AG04450 (cell line): ENCODE measurements around the gene IGFN1. TPM values are rescaled to one million over a fixed set of nuclear protein-coding genes. Genes with fewer than 3 reads are reported as not detected.

ENCODE experiments used
- CTCF ChIA-PET: fragments of 300-600, 350-600 bp; formaldehyde crosslinking; extraction: SDS; loops from one replicate; lab custom pipeline; 2022; ENCODE audit warnings: antibody characterized with exemption, inconsistent platforms; lab: Charles Lee
- POLR2A ChIA-PET: fragments of 350-600 bp; formaldehyde crosslinking; extraction: SDS; loops from one replicate; lab custom pipeline; 2021; ENCODE audit warnings: antibody characterized with exemption, inconsistent platforms; lab: Yijun Ruan, JAX
- DNase-seq: peaks from one replicate; pipeline ENCODE4 v3.0.0-alpha.2; 2011; ENCODE audit warnings: low read depth, low spot score
- H3K27ac ChIP-seq: one replicate; pipeline ENCODE4 v1.5.1; 2012; ENCODE audit warnings: low read depth, low read length, control low read depth
- H3K27me3 ChIP-seq: one replicate; pipeline ENCODE4 v1.6.0; 2012; ENCODE audit warnings: low read length; ENCODE audit not compliant: control insufficient read depth, insufficient read depth
- H3K4me3 ChIP-seq: 2 replicates; pipeline ENCODE4 v1.5.1; 2011; ENCODE audit warnings: mild to moderate bottlenecking, low read depth, low read length, control low read depth
- H3K9me3 ChIP-seq: 2 replicates; pipeline ENCODE4 v1.5.1; 2012; ENCODE audit warnings: low read length; ENCODE audit not compliant: control insufficient read depth, insufficient read depth
- polyA plus RNA-seq: library from polyadenylated mRNA; depleted of rRNA; stranded (reverse); fragments of >200 nt; gene quantifications from 2 replicates; pipeline ENCODE4 v1.2.3, GENCODE V29; 2011
- TF ChIP-seq, protein P1 (sequence below): IDR thresholded peaks from 2 replicates; pipeline ENCODE4 v1.5.1; 2011; ENCODE audit warnings: low read depth, low read length, control low read depth, inconsistent platforms

IGFN1 gene
- polyA plus RNA-seq, 1 experiment = not detected

DNA sequence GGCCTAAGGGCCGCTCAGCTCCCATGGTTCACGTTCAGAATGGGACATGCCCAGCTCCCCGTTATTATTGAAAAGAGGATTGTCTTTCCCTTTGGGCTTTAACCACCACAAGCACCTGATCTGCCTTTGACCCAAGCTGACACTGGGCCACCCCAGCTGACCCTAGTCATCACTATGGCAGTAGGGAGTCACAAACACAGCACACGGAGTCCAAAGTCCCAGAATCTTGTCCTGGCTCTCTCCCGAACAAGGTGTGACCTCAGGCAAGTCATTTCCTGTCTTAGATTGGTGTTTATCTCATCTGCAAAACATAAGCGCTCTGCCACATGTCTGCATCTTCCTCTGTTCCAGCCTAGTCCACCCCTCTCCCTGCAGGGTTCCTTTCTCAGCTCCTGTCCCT is 31.5 kb downstream of the IGFN1 start:
- CTCF ChIA-PET = interaction anchor here (0.8 to 1.6 kb wide), 3 partner anchors 23 to 251 kb away, joined by 3 to 8 read pairs (median 5); no protein-coding TSS in a partner anchor
- H3K9me3 ChIP-seq = no peaks in the 10 kb centered on the region; the same call in 1 of the 2 replicates
- POLR2A ChIA-PET = no interaction called here
- peaks cover 9% of the 10 kb centered on the region for H3K27me3 ChIP-seq
- DNase-seq = no peak
- H3K27ac ChIP-seq = no peak overlapping the region
- no peak overlapping the region for H3K4me3 ChIP-seq
- TF ChIP-seq, protein P1, sequence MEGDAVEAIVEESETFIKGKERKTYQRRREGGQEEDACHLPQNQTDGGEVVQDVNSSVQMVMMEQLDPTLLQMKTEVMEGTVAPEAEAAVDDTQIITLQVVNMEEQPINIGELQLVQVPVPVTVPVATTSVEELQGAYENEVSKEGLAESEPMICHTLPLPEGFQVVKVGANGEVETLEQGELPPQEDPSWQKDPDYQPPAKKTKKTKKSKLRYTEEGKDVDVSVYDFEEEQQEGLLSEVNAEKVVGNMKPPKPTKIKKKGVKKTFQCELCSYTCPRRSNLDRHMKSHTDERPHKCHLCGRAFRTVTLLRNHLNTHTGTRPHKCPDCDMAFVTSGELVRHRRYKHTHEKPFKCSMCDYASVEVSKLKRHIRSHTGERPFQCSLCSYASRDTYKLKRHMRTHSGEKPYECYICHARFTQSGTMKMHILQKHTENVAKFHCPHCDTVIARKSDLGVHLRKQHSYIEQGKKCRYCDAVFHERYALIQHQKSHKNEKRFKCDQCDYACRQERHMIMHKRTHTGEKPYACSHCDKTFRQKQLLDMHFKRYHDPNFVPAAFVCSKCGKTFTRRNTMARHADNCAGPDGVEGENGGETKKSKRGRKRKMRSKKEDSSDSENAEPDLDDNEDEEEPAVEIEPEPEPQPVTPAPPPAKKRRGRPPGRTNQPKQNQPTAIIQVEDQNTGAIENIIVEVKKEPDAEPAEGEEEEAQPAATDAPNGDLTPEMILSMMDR = no peak

DNA sequence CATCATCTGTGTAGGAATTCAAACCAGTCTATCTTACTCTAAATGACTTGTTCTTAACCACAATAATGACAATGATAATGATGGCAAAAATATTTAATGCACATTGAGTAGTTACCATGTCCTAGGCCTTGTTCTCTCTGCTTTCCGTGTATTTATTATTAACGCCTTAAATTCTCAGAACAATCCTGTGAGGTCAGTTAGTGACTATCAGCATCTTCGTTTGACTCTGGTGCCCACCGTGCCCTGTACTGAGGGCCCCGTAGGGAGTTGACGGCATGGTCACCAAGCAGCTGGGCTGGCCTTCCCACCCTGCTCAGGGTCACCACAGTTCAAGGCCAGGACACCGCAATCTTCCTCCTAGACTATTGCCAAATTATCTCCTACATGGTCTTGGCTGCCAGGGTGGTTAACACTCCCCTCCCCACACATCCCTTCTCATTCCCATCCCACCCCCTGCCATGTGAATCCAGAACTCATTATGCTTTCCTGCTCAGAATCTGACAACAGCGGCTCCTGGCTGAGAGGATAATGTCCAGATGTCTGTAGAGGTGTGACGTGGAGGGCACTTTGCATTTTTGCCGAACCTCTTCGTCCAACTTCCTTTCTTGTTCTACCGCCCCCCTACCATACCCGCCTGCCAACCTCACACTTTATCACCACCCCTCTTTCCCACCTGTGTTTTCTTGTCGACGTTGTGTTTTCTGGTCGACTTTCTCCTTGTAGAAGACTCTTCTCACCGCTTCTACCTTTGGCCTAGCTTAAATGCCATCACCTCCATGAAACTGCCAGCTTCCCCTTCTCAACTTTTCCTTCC is 33.4 kb downstream of the IGFN1 start:
- Histone ChIP-seq H3K9me3 (no peaks in the 10 kb centered on the region; the same call in 1 of the 2 replicates), H3K4me3 (no peak overlapping the region), H3K27me3 (peaks cover 9% of the 10 kb centered on the region), H3K27ac (no peak overlapping the region)
- TF ChIP-seq, protein P1 = no peak
- POLR2A ChIA-PET = no interaction called here
- DNase-seq = no peak
- CTCF ChIA-PET = interaction anchor here (0.8 to 1.4 kb wide), 4 partner anchors 30 to 252 kb away, joined by 3 to 7 read pairs (median 4); no protein-coding TSS in a partner anchor

GRCh38 chr1:201224666-201225370 is 34.2 kb downstream of the IGFN1 start:
- DNase-seq = no peak
- TF ChIP-seq, protein P1 = no peak
- CTCF ChIA-PET = interaction anchor here (0.8 to 1.0 kb wide), 2 partner anchors 29 to 253 kb away, joined by 3 to 4 read pairs; no protein-coding TSS in a partner anchor
- POLR2A ChIA-PET = no interaction called here
- Histone ChIP-seq H3K27me3 (peaks cover 9% of the 10 kb centered on the region), H3K9me3 (no peaks in the 10 kb centered on the region; the same call in 1 of the 2 replicates), H3K4me3 (no peak overlapping the region), H3K27ac (no peak overlapping the region)

DNA sequence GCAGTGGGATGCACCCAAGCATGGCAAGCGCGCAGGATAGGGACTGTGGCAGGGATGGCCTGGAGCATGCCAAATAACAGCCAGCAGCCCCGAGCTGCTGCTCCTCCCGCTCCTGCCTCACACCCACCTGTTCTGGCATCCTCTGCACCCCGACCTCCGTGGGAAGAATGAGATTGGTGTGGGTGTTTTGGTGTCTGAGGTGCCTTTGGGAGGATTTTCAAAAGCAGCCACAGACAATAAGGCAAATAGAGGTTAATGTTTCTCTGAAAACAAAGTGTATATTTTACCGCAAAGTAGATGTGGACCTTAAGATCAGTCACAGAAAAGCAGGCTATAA is 35.5 kb downstream of the IGFN1 start:
- Histone ChIP-seq H3K27ac (no peak overlapping the region), H3K4me3 (no peak overlapping the region), H3K9me3 (no peaks in the 10 kb centered on the region; the same call in 1 of the 2 replicates), H3K27me3 (peaks cover 9% of the 10 kb centered on the region)
- ChIA-PET CTCF (interaction anchor here (0.9 to 1.2 kb wide), 3 partner anchors 76 to 209 kb away, joined by 3 read pairs; no protein-coding TSS in a partner anchor), POLR2A (no interaction called here)
- DNase-seq = no peak
- TF ChIP-seq, protein P1 = no peak
